Mucosa of rectum (tissue), 2 donors: ENCODE data around the gene KPNA1.
"Not testable (repeated sequence)": the region's sequence is repeated elsewhere in the genome, so short reads cannot be mapped to it uniquely, and the experiment has no call there.

Experiments
- H3K27ac ChIP-seq, 2 donors: one replicate each; pipeline ENCODE4 v1.7.0; 2013; ENCODE audit warnings: inconsistent platforms in 2 of 2, low read depth in 2 of 2, low read length in 2 of 2
- H3K27me3 ChIP-seq, 2 donors: one replicate each; pipeline ENCODE4 v1.7.0; 2013; ENCODE audit warnings: low read length in 2 of 2; ENCODE audit not compliant: control insufficient read depth in 2 of 2, insufficient read depth in 2 of 2
- H3K36me3 ChIP-seq, 2 donors: one replicate each; pipeline ENCODE4 v1.7.0; 2013; ENCODE audit warnings: low read length in 2 of 2; ENCODE audit not compliant: control insufficient read depth in 2 of 2, insufficient read depth in 2 of 2
- H3K4me1 ChIP-seq, 2 donors: one replicate each; pipeline ENCODE4 v1.7.0; 2013; ENCODE audit warnings: low read length in 2 of 2, mild to moderate bottlenecking in 1 of 2; ENCODE audit not compliant: control insufficient read depth in 2 of 2, insufficient read depth in 2 of 2
- H3K4me3 ChIP-seq, 2 donors: one replicate each; pipeline ENCODE4 v1.7.0; 2013; ENCODE audit warnings: low read length in 2 of 2
- H3K9ac ChIP-seq, 2 donors: one replicate each; pipeline ENCODE4 v1.7.0; 2013; ENCODE audit warnings: low read length in 2 of 2, low read depth in 1 of 2, mild to moderate bottlenecking in 1 of 2
- H3K9me3 ChIP-seq, 2 donors: one replicate each; pipeline ENCODE4 v1.7.0; 2013; ENCODE audit warnings: low read length in 2 of 2; ENCODE audit not compliant: control insufficient read depth in 2 of 2
- donor health status: healthy.
- donor health status: Normal muscosa, but diverticular disease.

Gene KPNA1

GRCh38 chr3:122508135-122508914, 6.4 kb downstream of the KPNA1 start:
- no peak overlapping the region for H3K27ac ChIP-seq

GRCh38 chr3:122506450-122506849, 8.3 kb downstream of the KPNA1 start:
- H3K4me1 ChIP-seq = peaks cover 0 to 4% of the 10 kb centered on the region in 2 donors
- no peaks in the 10 kb centered on the region for H3K9me3 ChIP-seq
- no peak overlapping the region for H3K9ac ChIP-seq
- H3K36me3 ChIP-seq = no peaks in the 10 kb centered on the region
- H3K27ac ChIP-seq = no peak overlapping the region
- no peaks in the 10 kb centered on the region for H3K27me3 ChIP-seq
- H3K4me3 ChIP-seq = no peak overlapping the region

More at GRCh38 chr3:122508135-122508914, 6.4 kb downstream of the KPNA1 start:
- Histone ChIP-seq H3K27me3 (no peaks in the 10 kb centered on the region), H3K36me3 (no peaks in the 10 kb centered on the region), H3K4me1 (peaks cover 2 to 10% of the 10 kb centered on the region in 2 donors), H3K9ac (no peak overlapping the region), H3K9me3 (no peaks in the 10 kb centered on the region), H3K4me3 (no peak overlapping the region)

GRCh38 chr3:122505676-122506075, 9.1 kb downstream of the KPNA1 start:
- Histone ChIP-seq H3K4me3 (no peak overlapping the region), H3K9ac (no peak overlapping the region), H3K27me3 (no peaks in the 10 kb centered on the region), H3K9me3 (no peaks in the 10 kb centered on the region), H3K4me1 (no peaks in the 10 kb centered on the region), H3K27ac (no peak overlapping the region), H3K36me3 (no peaks in the 10 kb centered on the region)

- no peaks in the 10 kb centered on the region for H3K27me3 ChIP-seq
- no peak overlapping the region for H3K9ac ChIP-seq
- H3K4me1 ChIP-seq = no peaks in the 10 kb centered on the region
- no peak overlapping the region for H3K27ac ChIP-seq
- no peaks in the 10 kb centered on the region for H3K36me3 ChIP-seq
- no peaks in the 10 kb centered on the region for H3K9me3 ChIP-seq
- H3K4me3 ChIP-seq = no peak overlapping the region
Measured at GRCh38 chr3:122502941-122503340, 11.8 kb downstream of the KPNA1 start.

- Histone ChIP-seq H3K9ac (no peak overlapping the region), H3K9me3 (no peaks in the 10 kb centered on the region), H3K36me3 (no peaks in the 10 kb centered on the region), H3K4me1 (no peaks in the 10 kb centered on the region), H3K4me3 (no peak overlapping the region), H3K27me3 (no peaks in the 10 kb centered on the region), H3K27ac (no peak overlapping the region)
Measured at GRCh38 chr3:122502139-122502538, 12.6 kb downstream of the KPNA1 start.

GRCh38 chr3:122500964-122501363, 13.8 kb downstream of the KPNA1 start:
- H3K36me3 ChIP-seq, H3K27me3 ChIP-seq, H3K4me1 ChIP-seq, H3K4me3 ChIP-seq, H3K9ac ChIP-seq, H3K27ac ChIP-seq, H3K9me3 ChIP-seq: not testable (repeated sequence)

GRCh38 chr3:122498152-122498551, 16.6 kb downstream of the KPNA1 start:
- no peaks in the 10 kb centered on the region for H3K4me1 ChIP-seq
- no peak overlapping the region for H3K27ac ChIP-seq
- no peaks in the 10 kb centered on the region for H3K27me3 ChIP-seq
- no peaks in the 10 kb centered on the region for H3K9me3 ChIP-seq
- no peak overlapping the region for H3K4me3 ChIP-seq
- H3K36me3 ChIP-seq = peaks cover 0 to 8% of the 10 kb centered on the region in 2 donors
- no peak overlapping the region for H3K9ac ChIP-seq

- Histone ChIP-seq H3K4me1 (no peaks in the 10 kb centered on the region), H3K27ac (no peak overlapping the region), H3K9me3 (no peaks in the 10 kb centered on the region), H3K4me3 (no peak overlapping the region), H3K36me3 (peaks cover 3 to 8% of the 10 kb centered on the region in 2 donors), H3K27me3 (no peaks in the 10 kb centered on the region), H3K9ac (no peak overlapping the region)
Measured at GRCh38 chr3:122497425-122497824, 17.3 kb downstream of the KPNA1 start.

- no peak overlapping the region for H3K9ac ChIP-seq
Measured at GRCh38 chr3:122496508-122496907, 18.2 kb downstream of the KPNA1 start.

GRCh38 chr3:122493296-122493695, 21.4 kb downstream of the KPNA1 start:
- Histone ChIP-seq H3K9me3 (no peaks in the 10 kb centered on the region), H3K9ac (no peak overlapping the region), H3K4me3 (no peak overlapping the region), H3K27ac (no peak overlapping the region), H3K27me3 (no peaks in the 10 kb centered on the region), H3K36me3 (peaks cover 7 to 11% of the 10 kb centered on the region in 2 donors), H3K4me1 (no peaks in the 10 kb centered on the region)

More at GRCh38 chr3:122496508-122496907, 18.2 kb downstream of the KPNA1 start:
- Histone ChIP-seq H3K4me3 (no peak overlapping the region), H3K27me3 (no peaks in the 10 kb centered on the region), H3K9me3 (no peaks in the 10 kb centered on the region), H3K4me1 (no peaks in the 10 kb centered on the region), H3K27ac (no peak overlapping the region), H3K36me3 (peaks cover 4 to 11% of the 10 kb centered on the region in 2 donors)
